Suppressor macrophage treated with lipopolysaccharide for 1 hour (primary cell): ENCODE results near the gene CCL8.
"Not testable (repeated sequence)": the region's sequence is repeated elsewhere in the genome, so short reads cannot be mapped to it uniquely, and the experiment has no call there.

ENCODE experiments used
- DNase-seq, 3 donors: peaks; one replicate each; pipeline ENCODE4 v3.0.0-alpha.2; 2020 to 2022

Gene CCL8

DNA sequence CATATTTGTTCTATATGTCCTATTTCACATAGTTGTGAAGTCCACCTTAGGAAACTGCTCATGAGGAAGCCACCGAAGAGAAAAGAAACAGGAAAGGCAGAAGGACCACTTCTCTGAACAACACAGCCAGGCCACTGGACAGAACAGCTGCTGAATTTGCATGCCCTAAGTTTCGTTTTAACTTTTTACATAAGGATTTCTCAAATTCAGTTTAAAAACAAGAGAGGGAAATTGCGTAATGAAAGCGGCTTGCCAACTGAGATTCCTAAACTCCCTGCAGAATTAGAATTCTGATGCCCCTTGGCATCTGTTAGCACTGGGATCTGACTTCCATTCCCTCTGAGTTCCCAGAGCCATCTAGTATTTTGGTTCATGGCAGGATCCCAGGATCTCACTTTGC is 5.0 kb upstream of the CCL8 start:
- peak; percentile 82 to 97 (median 90) for DNase-seq

DNA sequence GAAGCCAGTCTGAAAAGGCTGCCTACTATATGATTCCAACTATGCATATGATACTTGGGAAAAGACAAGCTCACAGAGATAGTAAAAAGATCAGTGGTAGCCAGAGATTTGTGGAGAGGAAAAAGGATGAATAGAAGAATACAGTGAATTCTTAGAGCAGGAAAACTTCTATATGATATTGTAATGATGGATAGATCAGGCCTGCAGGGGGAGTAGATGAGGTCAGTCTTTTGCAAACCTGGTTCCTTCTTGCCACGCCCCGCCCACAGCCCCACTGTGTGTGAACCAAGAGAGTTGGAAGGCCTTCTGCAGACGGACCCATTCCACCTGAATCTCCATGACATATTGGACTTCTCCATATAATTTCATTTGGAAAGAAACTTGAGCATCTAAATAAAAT is 761 bp upstream of the CCL8 start:
- peak; percentile 74 to 88 (median 79) for DNase-seq

- DNase-seq: peak; percentile 21 to 58 (median 25)
Observed at GRCh38 chr17:34321964-34322363, 2.7 kb downstream of the CCL8 start.

DNA sequence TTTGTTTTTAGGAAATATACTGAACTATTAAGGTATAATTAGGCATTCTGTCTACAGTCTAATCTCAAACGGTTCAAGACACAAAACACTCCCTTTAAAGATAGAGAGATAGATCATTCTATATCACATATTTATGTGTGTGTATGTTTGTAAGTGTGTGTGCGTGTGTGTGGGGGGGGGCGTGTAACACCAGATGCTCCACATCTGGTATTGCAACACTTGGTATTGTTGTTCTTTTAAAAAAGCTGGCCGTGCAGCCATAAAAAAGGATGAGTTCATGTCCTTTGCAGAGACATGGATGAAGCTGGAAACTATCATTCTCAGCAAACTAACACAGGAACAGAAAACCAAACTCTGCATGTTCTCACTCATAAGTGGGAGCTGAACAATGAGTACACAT is 8.3 kb downstream of the CCL8 start:
- DNase-seq: not testable (repeated sequence)

- DNase-seq: no peak
Observed at GRCh38 chr17:34337701-34338100, 18.5 kb downstream of the CCL8 start.

DNA sequence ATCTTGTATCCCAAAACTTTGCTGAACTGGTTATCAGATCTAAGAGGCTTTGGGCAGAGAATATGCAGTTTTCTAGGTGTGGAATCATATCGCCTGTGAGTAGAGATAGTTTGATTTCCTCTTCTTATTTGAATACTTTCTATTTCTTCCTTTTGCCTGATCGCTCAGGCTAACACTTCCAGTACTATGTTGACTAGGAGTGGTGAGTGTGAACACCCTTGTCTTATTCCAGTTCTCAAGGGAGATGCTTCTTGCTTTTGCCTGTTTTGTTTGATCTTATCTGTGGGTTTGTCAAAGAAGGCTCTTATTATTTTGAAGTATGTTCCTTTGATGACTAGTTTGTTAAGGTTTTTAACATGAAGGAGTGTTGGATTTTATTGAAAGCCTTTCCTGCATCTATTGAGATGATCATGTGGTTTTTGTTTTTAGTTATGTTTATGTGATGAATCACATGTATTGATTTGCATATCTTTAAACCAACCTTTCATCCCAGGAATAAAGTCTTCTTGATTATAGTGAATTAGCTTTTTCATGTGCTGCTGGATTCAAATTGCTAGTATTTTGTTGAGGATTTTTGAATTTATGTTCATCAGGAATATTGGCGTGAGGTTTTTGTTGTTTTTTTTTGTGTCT is 20.0 kb downstream of the CCL8 start:
- no peak for DNase-seq

GRCh38 chr17:34341916-34342315 is 22.7 kb downstream of the CCL8 start:
- DNase-seq: no peak

- DNase-seq: peak; percentile 67 to 78 (median 73)
Observed at GRCh38 chr17:34347063-34347462, 27.8 kb downstream of the CCL8 start.

DNA sequence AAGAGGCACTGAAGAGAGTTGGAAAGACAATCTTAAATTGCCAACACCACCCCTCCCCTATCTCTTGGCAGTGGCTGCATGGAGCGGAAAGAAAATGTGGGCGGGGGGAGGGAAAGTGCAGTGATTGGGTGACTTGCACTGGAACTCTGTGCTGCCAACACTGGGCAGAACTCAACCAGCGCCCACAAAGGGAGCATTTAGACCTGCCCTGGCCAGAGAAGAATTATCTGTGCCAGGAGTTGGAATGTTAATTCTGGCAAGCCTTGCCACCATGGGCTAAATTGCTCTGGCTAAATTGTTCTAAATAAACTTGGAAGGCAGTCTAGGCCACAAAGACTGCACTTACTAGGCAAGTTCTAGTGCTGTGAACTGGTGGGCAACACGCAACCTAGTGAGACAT is 30.5 kb downstream of the CCL8 start:
- DNase-seq: no peak

- DNase-seq: no peak
Observed at GRCh38 chr17:34351096-34351495, 31.9 kb downstream of the CCL8 start.

DNA sequence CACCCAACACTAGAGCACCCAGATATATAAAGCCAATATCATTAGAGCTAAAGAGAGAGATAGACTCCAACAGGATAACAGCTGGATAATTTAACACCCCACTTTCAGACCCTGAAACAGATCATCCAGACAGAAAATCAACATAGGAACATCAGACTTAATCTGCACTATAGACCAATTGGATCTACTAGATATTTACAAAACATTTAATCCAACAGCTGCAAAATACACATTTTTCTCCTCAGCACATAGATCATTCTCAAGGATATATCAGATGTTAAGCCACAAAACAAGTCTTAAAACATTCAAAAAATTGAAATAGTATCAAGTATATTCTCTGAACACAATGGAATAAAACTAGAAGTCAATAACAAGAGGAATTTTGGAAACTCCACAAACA is 33.0 kb downstream of the CCL8 start:
- no peak for DNase-seq

GRCh38 chr17:34354637-34355036 is 35.4 kb downstream of the CCL8 start:
- peak in 1 of 3 donors; percentile 43 for DNase-seq

DNA sequence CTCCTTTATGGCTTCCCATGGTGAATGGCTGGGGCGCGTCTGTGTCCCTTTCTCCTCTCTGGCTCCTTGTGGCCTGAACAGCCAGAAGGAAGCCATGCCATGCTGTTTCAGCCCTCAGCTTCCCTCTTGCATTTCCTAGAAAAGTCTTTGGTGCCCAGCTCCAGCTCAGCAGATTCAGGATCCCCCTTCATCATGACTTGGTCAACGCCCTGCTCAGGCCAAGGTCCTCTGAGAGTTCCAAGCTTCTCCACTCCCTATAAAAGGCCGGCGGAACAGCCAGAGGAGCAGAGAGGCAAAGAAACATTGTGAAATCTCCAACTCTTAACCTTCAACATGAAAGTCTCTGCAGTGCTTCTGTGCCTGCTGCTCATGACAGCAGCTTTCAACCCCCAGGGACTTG is 37.0 kb downstream of the CCL8 start, which contains the start of gene CCL13:
CCL13 (plus strand) TSS at position 287 of the 400 bp plus-strand sequence; CDS start at position 334, 47 bp downstream.
- no peak for DNase-seq

- no peak for DNase-seq
Observed at GRCh38 chr17:34357398-34357797, 38.2 kb downstream of the CCL8 start.

GRCh38 chr17:34358631-34359030 is 39.4 kb downstream of the CCL8 start:
- DNase-seq: no peak

GRCh38 chr17:34360601-34361270 is 41.5 kb downstream of the CCL8 start:
- no peak for DNase-seq

DNA sequence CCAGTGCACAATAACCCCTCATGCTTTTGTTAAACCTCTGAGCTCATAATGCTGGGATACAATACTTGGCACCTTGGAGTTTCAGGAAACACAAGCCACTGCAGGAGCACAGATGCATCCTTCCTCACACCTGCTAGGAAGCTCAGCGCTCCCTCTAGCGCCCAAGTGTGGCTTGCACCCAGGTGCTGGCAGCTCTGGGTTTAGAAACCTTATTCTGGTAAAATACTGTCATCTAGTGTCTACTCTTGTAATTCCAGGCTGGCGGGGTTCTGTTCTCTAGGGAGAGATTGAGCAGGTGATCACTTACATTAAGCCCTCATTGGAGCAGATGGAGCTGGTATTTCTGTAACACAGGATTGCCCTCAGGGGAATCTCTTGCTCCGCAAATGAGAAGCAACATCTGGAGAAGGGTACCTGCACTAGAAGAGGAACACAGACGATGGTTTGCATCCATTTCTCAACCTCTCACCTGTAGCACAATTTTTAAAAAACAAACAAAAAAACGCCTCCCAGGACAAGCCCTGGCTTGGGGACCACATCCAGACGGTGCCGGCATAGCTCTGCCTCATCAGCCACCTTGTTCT is 42.3 kb downstream of the CCL8 start:
- peak; percentile 93 to 95 (median 94) for DNase-seq

GRCh38 chr17:34363183-34363661 is 44.0 kb downstream of the CCL8 start, which contains the start of gene CCL1:
CCL1 (minus strand) TSS chr17:34363233; CDS start chr17:34363161, 72 bp downstream.
- peak; percentile 73 to 83 (median 80) for DNase-seq

DNA sequence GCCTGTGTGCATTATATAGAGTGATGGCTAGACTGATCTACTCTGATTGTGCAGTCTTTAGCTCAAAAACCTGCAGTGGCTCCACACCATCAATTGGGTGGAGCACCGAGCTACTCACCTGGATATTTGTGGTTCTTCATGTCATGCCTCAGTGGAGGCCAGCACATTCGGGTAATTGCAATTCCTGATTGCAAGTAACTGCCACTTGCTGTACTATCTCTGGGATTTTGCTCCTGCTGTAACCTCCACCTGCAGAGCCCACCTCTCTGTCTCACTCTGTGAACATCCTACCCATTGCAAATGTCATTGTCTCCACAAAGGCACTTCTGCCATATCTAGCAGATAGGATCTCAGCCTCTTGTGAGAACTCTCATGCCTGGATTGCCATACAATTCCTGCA is 45.5 kb downstream of the CCL8 start:
- DNase-seq: no peak

DNA sequence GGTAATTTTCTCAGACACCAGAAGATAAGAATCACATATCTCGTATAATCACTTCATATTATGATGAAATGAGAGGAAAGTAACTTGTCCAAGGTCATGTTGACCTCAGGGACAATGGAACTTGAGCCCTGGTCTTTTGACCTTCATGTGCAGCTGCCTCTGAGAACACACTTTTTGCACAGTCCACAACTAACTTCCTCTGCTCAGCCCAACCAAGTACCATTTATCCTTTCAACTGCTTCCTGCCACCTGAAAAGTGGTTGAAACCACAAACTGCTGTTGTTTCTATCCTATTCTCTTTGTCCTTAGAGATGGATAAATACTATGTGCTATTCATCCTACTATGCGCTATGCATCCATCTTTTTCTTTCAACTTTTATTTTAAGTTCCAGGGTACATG is 46.1 kb downstream of the CCL8 start:
- no peak for DNase-seq

- DNase-seq: peak; percentile 93 to 94 (median 94)
Observed at GRCh38 chr17:34366010-34366409, 46.8 kb downstream of the CCL8 start.

DNA sequence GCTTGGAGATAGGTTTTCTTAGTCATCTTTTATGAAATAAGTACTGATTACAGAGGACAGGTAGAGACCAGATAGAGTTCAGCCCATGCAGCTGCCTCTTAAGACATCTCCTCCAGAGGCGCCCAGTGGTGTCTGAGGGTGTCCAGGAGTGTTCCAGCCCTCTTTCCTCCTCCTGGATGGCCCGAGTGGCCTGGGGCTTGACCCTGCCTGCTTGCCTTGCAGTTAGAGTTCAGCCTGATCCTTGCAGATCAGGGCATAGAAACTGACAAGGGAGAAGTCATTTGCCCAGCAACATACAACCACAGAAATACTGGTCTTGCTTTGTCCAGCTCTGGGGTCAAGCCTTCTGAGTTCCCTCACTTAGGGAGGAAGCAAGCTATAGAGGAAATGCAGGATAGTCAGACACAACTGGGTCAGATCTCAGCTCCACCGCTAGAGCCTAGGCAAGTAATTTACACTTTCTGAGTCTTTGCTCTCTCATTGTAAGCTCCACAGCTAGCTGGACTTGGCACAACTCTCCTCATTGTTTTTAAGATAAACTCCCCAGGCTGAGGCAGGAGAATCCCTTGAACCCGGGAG is 47.4 kb downstream of the CCL8 start:
- DNase-seq: peak in 2 of 3 donors; percentile 54 to 63

DNA sequence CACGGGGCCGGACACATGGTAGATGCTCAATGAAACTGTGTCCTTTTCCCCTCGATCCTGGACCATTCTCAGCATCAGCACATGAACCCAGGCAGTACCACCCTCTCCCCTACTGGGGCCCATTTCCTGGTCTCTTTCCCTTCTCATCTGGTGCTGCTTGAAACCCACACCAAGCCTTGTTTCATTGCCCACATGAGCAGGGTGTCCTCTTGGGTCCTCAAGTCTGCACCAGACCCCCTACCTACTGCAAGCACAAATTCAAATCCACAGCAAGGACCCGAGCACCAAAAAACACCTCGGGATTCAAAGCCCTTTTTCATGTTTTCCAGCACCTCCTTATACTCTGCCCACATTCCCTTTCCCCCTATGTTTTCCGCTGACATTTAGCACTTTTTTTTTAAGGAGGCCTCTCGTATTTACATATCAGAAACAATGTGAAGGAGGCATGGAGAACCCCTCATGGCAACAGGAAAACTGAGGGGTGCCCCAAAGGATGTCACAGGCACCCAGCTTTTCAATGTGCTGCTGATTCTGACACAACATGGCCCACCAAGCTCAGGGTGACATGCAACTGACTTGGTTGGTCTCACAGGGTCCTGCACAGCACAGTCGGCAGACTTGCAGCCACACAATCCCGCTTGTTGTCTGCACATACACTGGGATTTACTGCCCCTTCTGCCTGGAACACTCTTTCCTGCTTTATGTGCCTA is 48.4 kb downstream of the CCL8 start:
- no peak for DNase-seq
